Neuronal stem cell (in vitro differentiated cells): Measurements from ENCODE around the gene ITPK1.

ENCODE experiments used
- DNase-seq: peaks from one replicate; pipeline ENCODE4 v3.0.0-alpha.2; 2013; ENCODE audit warnings: low spot score
- H2AFZ ChIP-seq: one replicate; pipeline ENCODE4 v1.6.1; 2013; ENCODE audit warnings: mild to moderate bottlenecking, low read length, inconsistent platforms
- H2AK5ac ChIP-seq: 2 replicates; pipeline ENCODE4 v1.6.1; 2013; ENCODE audit warnings: low read depth, mild to moderate bottlenecking, inconsistent platforms, low read length, moderate library complexity, mixed read lengths
- H2BK120ac ChIP-seq: 2 replicates; pipeline ENCODE4 v1.6.1; 2013; ENCODE audit warnings: low read depth, mild to moderate bottlenecking, inconsistent platforms, low read length, moderate library complexity, mixed read lengths
- H2BK12ac ChIP-seq: one replicate; pipeline ENCODE4 v1.6.1; 2013; ENCODE audit warnings: low read length, inconsistent platforms
- H2BK15ac ChIP-seq: 2 replicates; pipeline ENCODE4 v1.6.1; 2013; ENCODE audit warnings: mild to moderate bottlenecking, low read length, inconsistent platforms, mixed read lengths
- H2BK5ac ChIP-seq: one replicate; pipeline ENCODE4 v1.6.1; 2013; ENCODE audit warnings: inconsistent platforms, mild to moderate bottlenecking, low read length, moderate library complexity
- H3K14ac ChIP-seq: one replicate; pipeline ENCODE4 v1.6.1; 2013; ENCODE audit warnings: low read length, inconsistent platforms
- H3K18ac ChIP-seq: 2 replicates; pipeline ENCODE4 v1.6.1; 2013; ENCODE audit warnings: low read length, inconsistent platforms
- H3K23ac ChIP-seq: 2 replicates; pipeline ENCODE4 v1.6.1; 2013; ENCODE audit warnings: low read depth, mild to moderate bottlenecking, mixed read lengths, low read length, inconsistent platforms; ENCODE audit not compliant: poor library complexity
- H3K27ac ChIP-seq: replicated peaks from 3 replicates; pipeline ENCODE4 v1.5.1; 2013; ENCODE audit warnings: low read length, inconsistent platforms
- H3K27me3 ChIP-seq, 3 experiments: 2 replicates each; pipeline ENCODE4 v1.6.1; 2013; ENCODE audit warnings: low read length in 3 of 3, mild to moderate bottlenecking in 2 of 3, inconsistent platforms in 1 of 3, low read depth in 1 of 3, mixed read lengths in 1 of 3, moderate library complexity in 1 of 3; ENCODE audit not compliant: control insufficient read depth in 3 of 3, insufficient read depth in 3 of 3
- H3K36me3 ChIP-seq, 2 donors: replicated peaks in 1 of 2; 2 replicates each; pipeline ENCODE4 v1.6.1; 2013; ENCODE audit warnings: low read length in 2 of 2; ENCODE audit not compliant: control insufficient read depth in 2 of 2, insufficient read depth in 2 of 2
- H3K4ac ChIP-seq: 2 replicates; pipeline ENCODE4 v1.6.1; 2013; ENCODE audit warnings: inconsistent platforms, mild to moderate bottlenecking, low read length, moderate library complexity
- H3K4me1 ChIP-seq, 2 donors: 1 replicate in 1 of 2; 2 replicates in 1 of 2; pipeline ENCODE4 v1.6.1; 2013; ENCODE audit warnings: low read length in 2 of 2, low read depth in 1 of 2; ENCODE audit not compliant: control insufficient read depth in 2 of 2, insufficient read depth in 1 of 2
- H3K4me2 ChIP-seq: one replicate; pipeline ENCODE4 v1.6.1; 2013; ENCODE audit warnings: mild to moderate bottlenecking, low read length, inconsistent platforms; ENCODE audit not compliant: insufficient read depth, poor library complexity, severe bottlenecking
- H3K4me3 ChIP-seq, 2 donors: 2 replicates each; pipeline ENCODE4 v1.5.1; 2013; ENCODE audit warnings: low read length in 2 of 2, mild to moderate bottlenecking in 2 of 2, inconsistent platforms in 1 of 2, moderate library complexity in 1 of 2
- H3K79me1 ChIP-seq: one replicate; pipeline ENCODE4 v1.6.1; 2013; ENCODE audit warnings: low read depth, mild to moderate bottlenecking, inconsistent platforms, low read length, moderate library complexity
- H3K9ac ChIP-seq: one replicate; pipeline ENCODE4 v1.6.1; 2013; ENCODE audit warnings: mild to moderate bottlenecking, low read depth, low read length, inconsistent platforms; ENCODE audit not compliant: poor library complexity
- H3K9me3 ChIP-seq, 2 donors: replicated peaks in 1 of 2; 2 replicates each; pipeline versions ENCODE3 to v1.6.1; 2013; ENCODE audit warnings: low read length in 2 of 2, mild to moderate bottlenecking in 2 of 2, inconsistent platforms in 1 of 2, low read depth in 1 of 2, mixed read lengths in 1 of 2, moderate library complexity in 1 of 2; ENCODE audit not compliant: control insufficient read depth in 2 of 2, insufficient read depth in 1 of 2
- H4K8ac ChIP-seq: one replicate; pipeline ENCODE4 v1.6.1; 2013; ENCODE audit warnings: low read depth, mild to moderate bottlenecking, inconsistent platforms, low read length, moderate library complexity
- H4K91ac ChIP-seq: one replicate; pipeline ENCODE4 v1.6.1; 2013; ENCODE audit warnings: low read length, low read depth, mild to moderate bottlenecking, inconsistent platforms; ENCODE audit not compliant: poor library complexity
- WGBS, 2 donors: extraction: QIAGEN DNeasy Blood & Tissue Kit; methylation state at CpG; one replicate each; pipeline ENCODE4 v1.1.7; 2013; ENCODE audit warnings: missing lambda C conversion rate in 2 of 2, mixed read lengths in 1 of 2; ENCODE audit not compliant: insufficient read length in 2 of 2, insufficient replicate concordance in 1 of 2; ENCODE audit errors: extremely low coverage in 2 of 2; 5-methylcytosine and 5-hydroxymethylcytosine counted together

Gene ITPK1

GRCh38 chr14:93047661-93048060, 68.1 kb downstream of the ITPK1 start:
- Histone ChIP-seq H3K79me1 (no peaks in the 10 kb centered on the region), H3K9ac (no peak overlapping the region), H3K9me3 (no peaks in the 10 kb centered on the region), H4K8ac (no peak overlapping the region), H4K91ac (no peak overlapping the region), H3K23ac (no peak overlapping the region), H3K27ac (no peak overlapping the region), H3K4me3 (no peak overlapping the region), H3K36me3 (no peaks in the 10 kb centered on the region), H2BK120ac (no peak overlapping the region), H3K4me1 (peaks cover 27 to 31% of the 10 kb centered on the region in 2 donors), H3K4ac (no peak overlapping the region), H3K27me3 (peaks cover 2 to 35% (median 32%) of the 10 kb centered on the region in 3 experiments), H3K18ac (no peak overlapping the region), H3K14ac (no peak overlapping the region), H2AK5ac (no peak overlapping the region), H2BK5ac (no peak overlapping the region), H3K4me2 (no peak overlapping the region), H2BK15ac (no peak overlapping the region), H2AFZ (no peak overlapping the region), H2BK12ac (no peak overlapping the region)
- no peak for DNase-seq
- no CpG with 5 or more reads among the region's 2 CpGs for WGBS, 2 donors

DNA sequence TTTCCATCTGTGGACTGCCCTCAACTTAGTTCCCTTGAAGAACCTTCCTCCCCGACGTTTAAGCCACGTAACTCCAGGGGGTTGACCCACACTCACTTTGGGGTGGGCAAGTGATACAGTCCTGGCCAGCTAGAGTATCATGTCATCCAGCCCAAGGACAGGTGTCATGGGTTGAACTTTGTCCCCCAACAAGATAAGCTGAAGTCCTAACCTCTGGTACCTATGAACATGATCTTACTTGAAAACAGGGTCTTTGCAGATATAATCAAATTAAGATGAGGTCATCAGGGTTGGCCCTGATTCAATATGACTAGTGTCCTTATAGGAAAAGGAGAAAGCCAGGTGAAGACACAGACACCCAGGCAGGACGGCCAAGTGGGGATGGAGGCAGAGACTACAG, 68.6 kb downstream of the ITPK1 start:
- no peak overlapping the region for H2BK15ac ChIP-seq
- H3K4me2 ChIP-seq = no peak overlapping the region
- H3K4me1 ChIP-seq = peaks cover 27 to 34% of the 10 kb centered on the region in 2 donors
- H3K27me3 ChIP-seq = peaks cover 2 to 39% (median 37%) of the 10 kb centered on the region in 3 experiments
- no peaks in the 10 kb centered on the region for H3K36me3 ChIP-seq
- no peak overlapping the region for H3K23ac ChIP-seq
- no peak overlapping the region for H3K14ac ChIP-seq
- H2AFZ ChIP-seq = no peak overlapping the region
- H2BK5ac ChIP-seq = no peak overlapping the region
- H3K18ac ChIP-seq = no peak overlapping the region
- no peak overlapping the region for H3K9ac ChIP-seq
- H3K4me3 ChIP-seq = no peak overlapping the region
- WGBS, 2 donors = no CpG with 5 or more reads among the region's 4 CpGs
- H2BK120ac ChIP-seq = no peak overlapping the region
- no peak overlapping the region for H3K27ac ChIP-seq
- H3K9me3 ChIP-seq = no peaks in the 10 kb centered on the region
- H2BK12ac ChIP-seq = no peak overlapping the region
- H3K4ac ChIP-seq = no peak overlapping the region
- no peak overlapping the region for H2AK5ac ChIP-seq
- no peak overlapping the region for H4K91ac ChIP-seq
- H4K8ac ChIP-seq = no peak overlapping the region
- DNase-seq = no peak
- no peaks in the 10 kb centered on the region for H3K79me1 ChIP-seq

- H3K27ac ChIP-seq = no peak overlapping the region
- DNase-seq = no peak
Measured at GRCh38 chr14:93046705-93047050, 69.0 kb downstream of the ITPK1 start.

DNA sequence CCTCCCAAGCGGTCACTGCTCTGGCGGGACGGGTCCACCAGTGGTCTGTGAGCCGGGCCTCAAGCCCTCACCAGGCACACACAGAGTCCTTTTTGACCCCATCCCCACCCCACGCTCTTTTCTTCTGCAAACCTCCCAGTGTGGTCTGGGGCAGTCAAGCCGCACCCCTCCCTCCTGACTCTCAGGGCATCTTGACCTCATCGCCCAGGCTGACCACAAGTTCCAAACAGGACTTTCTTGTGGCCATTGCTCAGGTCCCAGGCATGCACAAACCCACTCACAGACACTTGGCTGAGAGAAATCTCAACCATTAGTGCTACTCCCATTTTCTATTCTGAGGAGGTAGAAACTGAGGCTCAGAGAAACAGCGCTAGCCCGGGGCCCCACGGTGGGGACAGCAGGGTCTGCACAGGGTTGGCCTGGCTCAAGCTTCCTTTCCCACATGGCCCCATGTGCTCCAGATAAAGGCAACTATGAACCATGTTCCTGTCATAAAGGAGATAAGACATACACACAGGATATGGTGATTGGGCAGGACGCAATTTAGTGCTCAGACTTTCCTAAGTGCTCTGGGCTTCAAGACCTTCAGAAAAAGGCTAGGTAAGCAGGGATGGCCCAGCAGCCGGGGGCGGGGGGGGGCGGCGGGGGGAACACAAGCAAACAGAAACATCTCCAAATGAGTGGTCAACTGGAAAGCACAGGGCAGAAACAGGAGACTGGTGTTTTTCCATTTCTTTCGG, 69.6 kb downstream of the ITPK1 start:
- no peak overlapping the region for H2AK5ac ChIP-seq
- no peak overlapping the region for H2AFZ ChIP-seq
- no peak overlapping the region for H2BK15ac ChIP-seq
- no peaks in the 10 kb centered on the region for H3K36me3 ChIP-seq
- H3K4me2 ChIP-seq = no peak overlapping the region
- no peaks in the 10 kb centered on the region for H3K79me1 ChIP-seq
- no peak overlapping the region for H2BK5ac ChIP-seq
- no peak overlapping the region for H3K23ac ChIP-seq
- no peaks in the 10 kb centered on the region for H3K9me3 ChIP-seq
- H3K14ac ChIP-seq = no peak overlapping the region
- H2BK120ac ChIP-seq = no peak overlapping the region
- H4K91ac ChIP-seq = no peak overlapping the region
- H3K18ac ChIP-seq = no peak overlapping the region
- no peak overlapping the region for H2BK12ac ChIP-seq
- no peak overlapping the region for H4K8ac ChIP-seq
- no peak overlapping the region for H3K4me3 ChIP-seq
- no peak overlapping the region for H3K4ac ChIP-seq
- H3K4me1 ChIP-seq = peaks cover 26 to 43% of the 10 kb centered on the region in 2 donors
- no CpG with 5 or more reads among the region's 16 CpGs for WGBS, 2 donors
- H3K27me3 ChIP-seq = peaks cover 2 to 42% (median 39%) of the 10 kb centered on the region in 3 experiments
- DNase-seq = no peak
- no peak overlapping the region for H3K27ac ChIP-seq
- H3K9ac ChIP-seq = no peak overlapping the region

More at GRCh38 chr14:93046705-93047050, 69.0 kb downstream of the ITPK1 start:
- no peaks in the 10 kb centered on the region for H3K79me1 ChIP-seq
- no CpG with 5 or more reads among the region's 7 CpGs for WGBS, 2 donors
- no peak overlapping the region for H3K4me3 ChIP-seq
- H3K9ac ChIP-seq = no peak overlapping the region
- no peak overlapping the region for H3K18ac ChIP-seq
- H3K4me1 ChIP-seq = peaks cover 24 to 38% of the 10 kb centered on the region in 2 donors
- H2AK5ac ChIP-seq = no peak overlapping the region
- H3K27me3 ChIP-seq = peaks cover 2 to 42% (median 39%) of the 10 kb centered on the region in 3 experiments
- H3K14ac ChIP-seq = no peak overlapping the region
- no peak overlapping the region for H3K4me2 ChIP-seq
- no peak overlapping the region for H3K23ac ChIP-seq
- no peak overlapping the region for H3K4ac ChIP-seq
- no peak overlapping the region for H2BK15ac ChIP-seq
- no peak overlapping the region for H4K91ac ChIP-seq
- H2BK12ac ChIP-seq = no peak overlapping the region
- no peaks in the 10 kb centered on the region for H3K36me3 ChIP-seq
- no peak overlapping the region for H2BK5ac ChIP-seq
- no peaks in the 10 kb centered on the region for H3K9me3 ChIP-seq
- H4K8ac ChIP-seq = no peak overlapping the region
- H2BK120ac ChIP-seq = no peak overlapping the region
- H2AFZ ChIP-seq = no peak overlapping the region
